ENCODE results near the gene ZNF683. TPM values are rescaled to one million over a fixed set of nuclear protein-coding genes. Genes with fewer than 3 reads are reported as not detected.

ZNF683 gene
- total and polyA plus RNA-seq, 9 of the 15 experiments (the other 6 are each of a cell fraction or from before 2014, with no cell fraction given): not detected

DNA sequence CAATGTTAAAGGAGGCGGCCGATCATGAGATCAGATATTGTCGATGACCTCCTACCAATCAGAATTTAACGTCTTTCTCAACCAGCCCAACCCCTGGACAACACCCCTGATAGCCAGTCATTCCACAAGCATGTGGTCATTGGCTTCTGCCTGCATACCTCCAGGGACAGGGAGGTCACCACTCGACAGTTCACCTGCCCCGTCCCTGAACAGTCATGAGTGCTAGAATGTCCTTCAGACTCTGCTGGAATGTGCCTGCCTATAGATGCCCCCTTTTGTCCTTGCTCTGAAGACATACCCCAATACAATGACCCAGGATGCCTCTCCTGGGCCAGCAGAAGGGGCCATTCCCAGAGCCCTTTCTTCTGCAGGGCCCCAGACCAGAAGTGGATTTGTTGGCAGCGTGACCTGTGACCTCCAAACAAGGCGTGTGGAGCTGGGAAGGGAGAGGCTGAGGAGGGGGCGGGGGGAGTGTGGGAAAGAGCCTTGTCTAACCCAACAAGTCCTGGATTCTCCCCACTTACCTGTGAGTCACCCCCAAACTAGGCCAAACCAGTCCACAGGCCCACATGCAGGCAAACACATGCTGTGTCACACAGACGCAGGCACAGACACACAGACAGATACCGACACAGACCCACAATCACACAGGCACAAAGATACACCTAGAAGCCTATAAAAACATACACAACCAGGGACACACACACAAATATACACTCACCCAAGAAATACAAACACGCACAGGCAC lies 20.8 kb downstream of the ZNF683 start (continued):
- TF ChIP-seq REST (IDR thresholded peaks at IDR 0.05; ENCODE audit: borderline replicate concordance) (peak; percentile 50; the same call in 1 of the 2 replicates), REST (CRISPR knock-in tag; IDR thresholded peaks at IDR 0.05; ENCODE audit: low read depth) (no peak), ZBTB49 (CRISPR knock-in tag; IDR thresholded peaks at IDR 0.05; ENCODE audit: borderline replicate concordance) (no peak), BACH1 (tag; IDR thresholded peaks at IDR 0.05) (no peak), JUND (IDR thresholded peaks at IDR 0.05; ENCODE audit: borderline replicate concordance, low read depth, low read length) (peak; percentile 21; the same call in 1 of the 2 replicates), JUND (tag; IDR thresholded peaks at IDR 0.05; ENCODE audit: borderline replicate concordance, low read depth, low read length) (no peak), CCAR2 (IDR thresholded peaks at IDR 0.05; ENCODE audit: low read depth, low read length) (no peak), LARP7 (IDR thresholded peaks at IDR 0.05) (peak; percentile 76; the same call in 1 of the 2 replicates), CTCFL (IDR thresholded peaks at IDR 0.05; ENCODE audit: borderline replicate concordance, insufficient read depth, low read depth, low read length, poor library complexity, severe bottlenecking) (no peak)
